ENCODE data around the gene POLR1E. TPM values are rescaled to one million over a fixed set of nuclear protein-coding genes. Genes with fewer than 3 reads are reported as not detected.

POLR1E gene
- polyA plus RNA-seq, 1 donor (not counting 4 experiments of a cell fraction or from before 2014, with no cell fraction given), result 44.4 TPM

- Histone ChIP-seq H3K9me1 (ENCODE audit: control insufficient read depth, extremely low read depth, insufficient read depth, low read length) (no peaks in the 10 kb centered on the region), H3K79me2 (ENCODE audit: control insufficient read depth, insufficient read depth, low read length) (no peaks in the 10 kb centered on the region), H3K4me3 (ENCODE audit: control insufficient read depth in 2 of 3, extremely low read depth in 1 of 3, insufficient read depth in 2 of 3, low read depth in 1 of 3, low read length in 3 of 3) (no peak overlapping the region), H3K27me3 (ENCODE audit: control insufficient read depth, extremely low read depth, insufficient read depth, low read length) (no peaks in the 10 kb centered on the region), H3K36me3 (ENCODE audit: control insufficient read depth in 2 of 2, extremely low read depth in 1 of 2, insufficient read depth in 2 of 2, low read length in 2 of 2) (peaks cover 0 to 7% of the 10 kb centered on the region in 2 experiments), H3K9ac (ENCODE audit: control insufficient read depth, extremely low read depth, insufficient read depth, low read length) (no peak overlapping the region), H3K4me2 (ENCODE audit: control insufficient read depth, extremely low read depth, insufficient read depth, low read depth, low read length) (no peak overlapping the region), H3K27ac (ENCODE audit: control insufficient read depth, insufficient read depth, low read length) (no peak overlapping the region), H3K4me1 (ENCODE audit: control insufficient read depth, extremely low read depth, insufficient read depth, low read length) (no peaks in the 10 kb centered on the region), H3K9me3 (ENCODE audit: control insufficient read depth, low read depth, low read length) (no peaks in the 10 kb centered on the region), H2AFZ (ENCODE audit: control insufficient read depth, low read length) (no peak overlapping the region), H4K20me1 (ENCODE audit: control insufficient read depth, extremely low read depth, insufficient read depth, low read length) (no peaks in the 10 kb centered on the region)
- DNase-seq (ENCODE audit: low read depth, low spot score), result no peak
- FAIRE-seq, result no peak
- TF ChIP-seq CTCF (optimal IDR thresholded peaks at IDR 0.05 in 1 of 3, IDR thresholded peaks at IDR 0.05 in 1 of 3, conservative IDR thresholded peaks at IDR 0.05 in 1 of 3; ENCODE audit: extremely low read depth in 1 of 3, insufficient read depth in 2 of 3, low read length in 3 of 3), result no peak
- TF ChIP-seq EZH2 (IDR thresholded peaks at IDR 0.05; ENCODE audit: low read length), result no peak
- dilution Hi-C loops (cut with MboI; ENCODE audit: extremely low pct_ligation_motif_present, low sequenced_read_pairs), result no loop called here
Measured at GRCh38 chr9:37514999-37515398, 29.3 kb downstream of the POLR1E start.

GRCh38 chr9:37515620-37516258 lies 30.0 kb downstream of the POLR1E start:
- H3K9ac ChIP-seq (ENCODE audit: control insufficient read depth, extremely low read depth, insufficient read depth, low read length), result no peak overlapping the region
- no peak overlapping the region for H3K27ac ChIP-seq (ENCODE audit: control insufficient read depth, insufficient read depth, low read length)
- no peaks in the 10 kb centered on the region for H3K9me1 ChIP-seq (ENCODE audit: control insufficient read depth, extremely low read depth, insufficient read depth, low read length)
- H3K4me2 ChIP-seq (ENCODE audit: control insufficient read depth, extremely low read depth, insufficient read depth, low read depth, low read length), result no peak overlapping the region
- no peak overlapping the region for H2AFZ ChIP-seq (ENCODE audit: control insufficient read depth, low read length)
- dilution Hi-C loops (cut with MboI; ENCODE audit: extremely low pct_ligation_motif_present, low sequenced_read_pairs), result no loop called here
- TF ChIP-seq EZH2 (IDR thresholded peaks at IDR 0.05; ENCODE audit: low read length) (no peak), CTCF (optimal IDR thresholded peaks at IDR 0.05 in 1 of 3, IDR thresholded peaks at IDR 0.05 in 1 of 3, conservative IDR thresholded peaks at IDR 0.05 in 1 of 3; ENCODE audit: extremely low read depth in 1 of 3, insufficient read depth in 2 of 3, low read length in 3 of 3) (no peak)
- no peak for DNase-seq (ENCODE audit: low read depth, low spot score)
- H3K9me3 ChIP-seq (ENCODE audit: control insufficient read depth, low read depth, low read length), result no peaks in the 10 kb centered on the region
- no peaks in the 10 kb centered on the region for H3K79me2 ChIP-seq (ENCODE audit: control insufficient read depth, insufficient read depth, low read length)
- H3K4me3 ChIP-seq (ENCODE audit: control insufficient read depth in 2 of 3, extremely low read depth in 1 of 3, insufficient read depth in 2 of 3, low read depth in 1 of 3, low read length in 3 of 3), result no peak overlapping the region
- H3K36me3 ChIP-seq (ENCODE audit: control insufficient read depth in 2 of 2, extremely low read depth in 1 of 2, insufficient read depth in 2 of 2, low read length in 2 of 2), result peaks cover under 1 to 8% of the 10 kb centered on the region in 2 experiments
- H4K20me1 ChIP-seq (ENCODE audit: control insufficient read depth, extremely low read depth, insufficient read depth, low read length), result no peaks in the 10 kb centered on the region
- no peak for FAIRE-seq
- H3K27me3 ChIP-seq (ENCODE audit: control insufficient read depth, extremely low read depth, insufficient read depth, low read length), result no peaks in the 10 kb centered on the region
- H3K4me1 ChIP-seq (ENCODE audit: control insufficient read depth, extremely low read depth, insufficient read depth, low read length), result no peaks in the 10 kb centered on the region

Measured in keratinocyte (primary cell).